Endothelial cell (in vitro differentiated cells): ENCODE measurements around the gene CEP95. TPM values are rescaled to one million over a fixed set of nuclear protein-coding genes. Genes with fewer than 3 reads are reported as not detected.

Experiments
- DNase-seq: peaks from one replicate; pipeline ENCODE4 v3.0.0; 2021; ENCODE audit warnings: low spot score
- H3K27ac Mint-ChIP-seq: one replicate; pipeline ENCODE4 v1.8.0; 2021; ENCODE audit warnings: mixed read lengths, inconsistent platforms; ENCODE audit not compliant: unreplicated experiment
- H3K27me3 Mint-ChIP-seq: one replicate; pipeline ENCODE4 v1.8.0; 2021; ENCODE audit warnings: mild to moderate bottlenecking, moderate library complexity, mixed read lengths, inconsistent platforms; ENCODE audit not compliant: unreplicated experiment
- H3K36me3 Mint-ChIP-seq: one replicate; pipeline ENCODE4 v1.8.0; 2021; ENCODE audit warnings: mild to moderate bottlenecking, low read depth, mixed read lengths, inconsistent platforms; ENCODE audit not compliant: unreplicated experiment
- H3K4me1 Mint-ChIP-seq: one replicate; pipeline ENCODE4 v1.8.0; 2021; ENCODE audit warnings: mild to moderate bottlenecking, mixed read lengths, inconsistent platforms; ENCODE audit not compliant: unreplicated experiment
- H3K4me3 Mint-ChIP-seq: one replicate; pipeline ENCODE4 v1.8.0; 2021; ENCODE audit warnings: mild to moderate bottlenecking, mixed read lengths, inconsistent platforms; ENCODE audit not compliant: unreplicated experiment
- H3K9me3 Mint-ChIP-seq: one replicate; pipeline ENCODE4 v1.8.0; 2021; ENCODE audit warnings: mixed read lengths, inconsistent platforms; ENCODE audit not compliant: unreplicated experiment
- total RNA-seq: library from RNA; stranded (reverse); fragmentation: NEBNext Ultra II Directional; extraction: Animal tissue kit (Norgen Biotek cat#: 25700); gene quantifications from one replicate; pipeline ENCODE4 v1.2.1, GENCODE V29; 2021; ENCODE audit not compliant: unreplicated experiment
- TF ChIP-seq, protein P1 (sequence below): fragments of 200-600 bp; sonication (generic); IDR thresholded peaks from one replicate; pipeline ENCODE4 v1.5.0; 2021; ENCODE audit warnings: antibody characterized with exemption; ENCODE audit not compliant: unreplicated experiment

CEP95 gene
- total RNA-seq, 1 donor from 2014 or later, result 47.8 TPM

DNA sequence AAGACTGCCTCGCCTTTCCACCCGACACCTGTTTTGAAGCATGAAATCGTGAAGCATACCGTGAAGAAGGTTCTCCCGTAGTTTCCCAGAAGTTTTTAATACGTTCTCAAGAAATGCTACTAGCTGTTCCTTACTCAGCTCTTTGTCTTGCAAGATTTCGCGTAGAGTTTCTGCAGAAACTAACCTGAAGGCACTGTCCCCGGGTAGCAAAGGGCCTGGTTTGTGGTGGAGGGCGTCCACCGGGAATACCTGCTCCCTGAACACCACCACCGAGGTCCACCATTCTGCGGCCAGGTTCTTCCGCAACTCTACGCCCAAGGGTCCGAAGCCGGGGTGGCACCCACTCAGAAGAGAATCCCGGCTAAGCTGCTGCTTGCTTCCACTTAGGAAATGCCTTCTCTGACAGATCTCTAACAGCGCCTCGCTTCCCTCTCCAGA is 10.4 kb upstream of the CEP95 start:
- Mint-ChIP-seq H3K9me3 (no peaks in the 10 kb centered on the region), H3K27me3 (peaks cover 18% of the 10 kb centered on the region), H3K4me3 (peak overlapping the region; percentile 99), H3K27ac (peak overlapping the region; percentile 90), H3K4me1 (peaks cover 46% of the 10 kb centered on the region), H3K36me3 (peaks cover 48% of the 10 kb centered on the region)
- TF ChIP-seq, protein P1, sequence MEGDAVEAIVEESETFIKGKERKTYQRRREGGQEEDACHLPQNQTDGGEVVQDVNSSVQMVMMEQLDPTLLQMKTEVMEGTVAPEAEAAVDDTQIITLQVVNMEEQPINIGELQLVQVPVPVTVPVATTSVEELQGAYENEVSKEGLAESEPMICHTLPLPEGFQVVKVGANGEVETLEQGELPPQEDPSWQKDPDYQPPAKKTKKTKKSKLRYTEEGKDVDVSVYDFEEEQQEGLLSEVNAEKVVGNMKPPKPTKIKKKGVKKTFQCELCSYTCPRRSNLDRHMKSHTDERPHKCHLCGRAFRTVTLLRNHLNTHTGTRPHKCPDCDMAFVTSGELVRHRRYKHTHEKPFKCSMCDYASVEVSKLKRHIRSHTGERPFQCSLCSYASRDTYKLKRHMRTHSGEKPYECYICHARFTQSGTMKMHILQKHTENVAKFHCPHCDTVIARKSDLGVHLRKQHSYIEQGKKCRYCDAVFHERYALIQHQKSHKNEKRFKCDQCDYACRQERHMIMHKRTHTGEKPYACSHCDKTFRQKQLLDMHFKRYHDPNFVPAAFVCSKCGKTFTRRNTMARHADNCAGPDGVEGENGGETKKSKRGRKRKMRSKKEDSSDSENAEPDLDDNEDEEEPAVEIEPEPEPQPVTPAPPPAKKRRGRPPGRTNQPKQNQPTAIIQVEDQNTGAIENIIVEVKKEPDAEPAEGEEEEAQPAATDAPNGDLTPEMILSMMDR, result no peak
- no peak for DNase-seq

DNA sequence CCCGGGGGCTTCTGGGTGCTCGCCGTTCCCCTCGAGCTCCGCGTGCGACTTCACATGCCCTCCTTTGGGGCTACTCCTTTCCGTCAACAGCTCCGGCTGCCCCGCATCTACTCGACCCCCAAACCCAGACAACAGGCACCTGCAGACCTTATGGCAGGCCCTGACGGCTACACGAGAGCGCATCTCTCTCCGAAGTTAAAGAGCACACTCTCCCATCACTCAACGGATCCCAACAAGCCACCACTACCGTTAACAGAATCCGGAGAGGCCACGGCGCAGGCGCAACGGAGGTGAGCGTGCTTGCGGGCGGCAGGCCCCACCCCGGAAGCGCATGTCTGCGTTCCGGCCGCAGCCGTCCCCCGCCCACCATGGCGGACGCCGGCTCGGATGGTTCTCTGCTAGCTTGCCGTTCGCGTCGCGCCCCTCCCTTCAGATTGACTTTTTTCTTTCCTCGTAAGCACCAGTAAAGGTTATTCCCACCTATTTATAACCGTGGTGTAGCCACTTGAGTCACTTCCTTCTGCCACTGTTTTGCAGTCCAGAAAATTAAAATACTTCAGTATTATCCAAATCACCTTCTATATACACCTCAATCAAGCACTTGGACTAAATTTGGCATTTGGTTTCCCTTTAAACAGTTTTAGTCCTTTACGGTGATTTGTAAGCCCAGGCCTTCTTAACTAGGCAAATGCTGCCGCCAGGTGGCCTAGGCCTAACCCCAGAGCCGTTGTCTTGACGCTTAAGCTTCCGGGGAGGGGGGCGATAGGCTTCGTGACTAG is 9.8 kb upstream of the CEP95 start, which contains the start of gene POLG2:
Gene POLG2 (minus strand): TSS at position 269 of the 779 bp plus-strand sequence. CDS start 86 bp downstream, at position 183.
- DNase-seq, result peak; percentile 89
- Mint-ChIP-seq H3K27ac (peak within 1 kb of the TSS; percentile 90), H3K27me3 (peaks cover 21% of the 10 kb centered on the region), H3K4me3 (peak within 1 kb of the TSS; percentile 99), H3K36me3 (peaks cover 51% of the 10 kb centered on the region), H3K9me3 (no peaks in the 10 kb centered on the region), H3K4me1 (peaks cover 52% of the 10 kb centered on the region)
- TF ChIP-seq, protein P1, result peak; percentile 42

DNA sequence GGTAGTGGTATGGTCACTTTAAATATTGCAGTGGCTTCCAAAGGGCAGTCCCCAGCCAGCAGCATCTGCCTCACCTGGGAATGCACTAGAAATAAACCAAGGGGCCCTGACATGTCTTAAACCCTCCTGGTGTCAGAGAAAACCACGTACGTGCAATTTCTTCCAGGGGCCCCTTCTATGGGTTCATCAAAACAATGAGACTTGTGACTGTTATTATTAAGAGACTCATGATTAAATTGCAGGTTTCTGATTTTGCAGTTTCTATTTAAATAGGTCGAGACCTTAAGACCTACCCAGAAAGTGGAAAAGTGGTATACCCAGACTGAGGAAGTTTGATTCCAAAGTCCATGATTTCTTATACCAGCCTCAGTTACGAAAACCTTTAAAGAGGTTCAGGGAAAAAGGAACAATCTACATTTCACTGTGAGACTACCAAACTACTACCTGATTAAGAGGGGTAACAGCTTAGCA is 9.2 kb upstream of the CEP95 start:
- Mint-ChIP-seq H3K9me3 (no peaks in the 10 kb centered on the region), H3K36me3 (peaks cover 57% of the 10 kb centered on the region), H3K27me3 (peaks cover 23% of the 10 kb centered on the region), H3K27ac (peak overlapping the region; percentile 86), H3K4me1 (peaks cover 56% of the 10 kb centered on the region), H3K4me3 (peak overlapping the region; percentile 99)
- DNase-seq, result no peak
- TF ChIP-seq, protein P1, result no peak

DNA sequence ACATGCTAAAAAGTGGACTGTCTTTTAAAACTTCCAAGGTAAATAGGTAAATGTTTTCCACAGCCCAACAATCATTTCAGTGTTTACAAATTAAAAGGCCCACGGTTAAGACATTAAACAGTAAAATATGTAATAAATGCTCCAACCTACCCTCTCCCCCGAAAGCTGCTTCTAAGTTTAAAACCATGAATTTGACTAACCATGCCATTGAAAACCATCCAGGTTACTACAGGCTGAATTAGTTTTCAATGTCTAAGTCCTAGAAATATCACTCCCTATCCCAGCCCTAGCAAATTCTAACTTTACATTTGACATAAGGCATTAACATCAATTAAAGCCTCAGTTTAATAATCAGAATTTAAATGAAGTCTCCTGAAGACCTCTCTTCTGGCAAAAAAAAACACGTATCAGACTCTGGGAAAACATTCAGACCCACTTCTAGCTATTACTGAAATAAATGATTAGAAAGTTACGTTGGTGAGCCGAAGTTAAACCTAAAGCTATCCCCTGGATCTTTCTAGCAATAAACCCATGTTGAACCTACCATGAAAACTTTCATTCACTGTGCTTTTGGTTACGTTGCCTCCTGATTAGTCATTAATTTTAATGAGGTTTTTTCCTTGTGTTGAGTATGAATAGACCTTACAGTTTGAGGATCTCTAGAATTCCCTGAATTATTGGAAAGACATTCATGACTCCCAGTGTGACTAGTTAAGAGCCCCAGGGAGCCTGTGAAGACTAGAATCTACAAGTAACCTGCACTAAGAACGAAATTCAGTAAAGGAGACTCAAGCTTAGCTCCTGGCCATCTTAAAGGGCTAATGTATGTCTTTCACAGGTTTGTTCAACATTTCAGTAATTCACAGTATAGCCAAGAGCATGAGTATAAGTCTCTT is 8.2 kb upstream of the CEP95 start:
- Mint-ChIP-seq H3K4me3 (peak overlapping the region; percentile 11), H3K27ac (peak overlapping the region; percentile 53), H3K4me1 (peaks cover 63% of the 10 kb centered on the region), H3K9me3 (no peaks in the 10 kb centered on the region), H3K27me3 (peaks cover 25% of the 10 kb centered on the region), H3K36me3 (peaks cover 66% of the 10 kb centered on the region)
- TF ChIP-seq, protein P1, result no peak
- DNase-seq, result no peak
